EH (cell line): ENCODE measurements around the gene NETO2.

Source experiments
- DNase-seq: peaks from one replicate; pipeline ENCODE4 v3.0.0-alpha.2; 2015; ENCODE audit warnings: low read depth

Gene NETO2

DNA sequence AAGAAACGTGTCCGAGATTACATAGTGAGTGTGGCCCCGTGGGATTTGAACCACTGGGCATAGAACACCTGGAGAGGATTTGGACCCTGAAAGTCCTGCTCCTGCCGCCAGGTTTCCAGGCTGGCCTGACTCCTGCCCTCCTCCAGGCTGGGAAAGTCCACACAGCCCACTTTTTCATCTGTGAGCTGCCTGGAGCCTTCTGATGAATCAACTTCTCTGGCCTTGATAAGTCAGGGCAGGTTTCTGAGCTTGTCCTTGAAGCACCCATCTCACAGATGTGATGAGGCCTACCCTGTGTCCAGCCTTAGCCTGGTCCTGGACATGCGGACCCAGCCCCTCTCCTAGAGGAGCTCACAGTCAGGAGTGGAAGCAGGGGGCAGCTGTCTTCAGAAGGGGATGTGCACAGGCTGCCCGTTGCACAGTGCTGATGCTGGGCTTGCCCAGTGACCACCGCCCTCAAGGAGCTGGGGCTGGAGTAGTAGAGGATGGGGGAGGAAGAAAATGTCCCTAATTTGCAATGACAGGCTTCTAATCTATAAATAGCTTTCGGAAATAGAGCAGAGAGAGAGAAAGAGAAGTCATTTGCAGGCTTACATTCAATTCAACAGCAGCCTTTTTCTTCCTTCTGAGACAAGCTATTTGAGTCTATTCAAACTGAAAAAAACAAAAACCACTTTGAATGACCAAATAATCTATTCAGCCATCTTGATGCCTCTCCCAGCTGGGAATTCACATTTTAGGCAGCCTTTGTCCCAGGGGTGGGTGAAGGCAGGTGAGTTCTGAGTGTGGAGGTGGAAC, 96.8 kb downstream of the NETO2 start:
- DNase-seq: no peak

DNA sequence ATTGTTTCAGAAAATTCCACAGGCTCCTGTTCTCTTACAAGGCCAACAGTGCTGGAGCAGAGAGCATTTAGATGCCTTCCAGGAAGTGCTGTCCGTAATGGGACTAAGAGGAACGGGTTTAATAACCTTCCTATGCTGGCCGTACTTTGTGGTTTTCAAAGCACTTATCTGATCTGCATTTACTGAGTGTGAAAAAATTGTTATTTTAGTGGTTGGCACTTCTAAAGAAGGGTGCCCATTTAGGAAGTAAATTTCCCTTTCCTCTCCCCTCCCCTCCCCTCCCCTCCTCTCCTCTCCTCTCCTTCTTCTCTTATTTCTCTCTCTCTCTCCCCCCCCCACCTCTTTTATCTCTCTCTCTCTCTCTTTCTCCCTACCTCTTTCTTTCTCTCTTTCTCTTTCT, 98.3 kb downstream of the NETO2 start:
- peak; percentile 40 for DNase-seq

DNA sequence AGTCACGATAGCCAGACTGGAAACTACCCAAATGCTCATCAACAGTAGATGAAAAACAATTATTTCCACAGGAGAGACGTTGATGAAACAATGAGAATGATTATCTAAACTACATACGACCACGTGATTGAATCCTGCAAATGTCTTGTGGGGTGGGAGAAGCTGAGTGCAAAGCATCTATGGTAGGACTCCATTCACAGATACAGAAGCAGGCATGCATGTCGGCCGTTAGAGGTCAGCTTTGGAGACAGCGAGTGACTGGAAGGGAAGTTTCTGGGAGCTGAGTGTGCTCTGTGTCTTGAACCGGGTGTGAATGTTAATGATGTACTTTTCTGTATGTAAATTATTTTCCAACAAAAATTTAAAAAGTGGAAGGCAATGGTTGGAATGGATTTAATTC, 98.7 kb downstream of the NETO2 start:
- peak; percentile 49 for DNase-seq

DNA sequence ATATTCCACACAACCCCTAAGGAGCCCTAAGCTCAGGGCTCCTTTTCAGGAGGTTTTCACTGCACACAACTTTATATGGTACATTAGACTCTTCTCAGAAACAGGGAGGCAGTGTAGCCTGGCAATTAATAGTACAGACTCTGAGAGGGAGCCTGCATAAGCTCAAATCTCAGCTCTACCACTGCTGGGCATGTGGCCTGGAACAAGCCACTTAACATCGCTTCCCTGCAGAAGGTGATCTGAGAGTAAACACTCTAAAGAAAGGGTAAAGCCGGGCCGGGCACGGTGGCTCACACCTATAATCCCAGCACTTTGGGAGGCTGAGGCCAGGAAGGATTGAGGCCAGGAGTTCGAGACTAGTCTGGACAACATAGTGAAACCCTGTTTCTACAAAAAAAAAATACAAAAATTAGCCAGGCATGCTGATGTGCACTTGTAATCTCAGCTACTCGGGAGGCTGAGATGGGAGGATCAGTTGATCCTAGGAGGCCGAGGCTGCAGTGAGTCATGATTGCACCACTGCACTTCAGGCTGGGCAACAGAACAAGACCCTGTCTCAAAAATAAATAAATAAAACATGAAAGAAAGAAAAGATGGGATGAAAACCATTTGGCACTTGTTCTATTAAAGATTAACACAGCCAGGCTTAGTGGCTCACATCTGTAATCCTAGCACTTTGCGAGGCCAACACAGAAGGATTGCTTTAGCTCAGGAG, 99.6 kb downstream of the NETO2 start:
- no peak for DNase-seq

DNA sequence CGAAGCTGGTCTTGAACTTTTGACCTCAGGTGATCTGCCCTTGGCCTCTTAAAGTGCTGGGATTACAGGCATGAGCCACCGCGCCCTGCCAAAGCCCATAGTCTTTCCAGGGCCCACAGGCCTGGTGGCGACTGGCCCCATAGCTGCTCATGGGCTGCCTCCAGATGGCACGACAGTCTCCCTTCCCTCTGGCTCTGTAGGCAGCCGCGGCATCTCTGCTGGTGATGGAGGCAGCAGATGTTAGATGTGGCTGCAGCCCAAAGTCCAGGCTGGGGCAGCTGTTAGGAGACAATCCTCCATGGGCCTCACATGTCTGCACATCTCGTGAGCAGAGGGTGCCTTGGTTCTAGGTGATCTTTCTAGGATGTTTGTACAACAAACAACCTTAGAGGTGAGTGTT, 100.5 kb downstream of the NETO2 start:
- DNase-seq: no peak

DNA sequence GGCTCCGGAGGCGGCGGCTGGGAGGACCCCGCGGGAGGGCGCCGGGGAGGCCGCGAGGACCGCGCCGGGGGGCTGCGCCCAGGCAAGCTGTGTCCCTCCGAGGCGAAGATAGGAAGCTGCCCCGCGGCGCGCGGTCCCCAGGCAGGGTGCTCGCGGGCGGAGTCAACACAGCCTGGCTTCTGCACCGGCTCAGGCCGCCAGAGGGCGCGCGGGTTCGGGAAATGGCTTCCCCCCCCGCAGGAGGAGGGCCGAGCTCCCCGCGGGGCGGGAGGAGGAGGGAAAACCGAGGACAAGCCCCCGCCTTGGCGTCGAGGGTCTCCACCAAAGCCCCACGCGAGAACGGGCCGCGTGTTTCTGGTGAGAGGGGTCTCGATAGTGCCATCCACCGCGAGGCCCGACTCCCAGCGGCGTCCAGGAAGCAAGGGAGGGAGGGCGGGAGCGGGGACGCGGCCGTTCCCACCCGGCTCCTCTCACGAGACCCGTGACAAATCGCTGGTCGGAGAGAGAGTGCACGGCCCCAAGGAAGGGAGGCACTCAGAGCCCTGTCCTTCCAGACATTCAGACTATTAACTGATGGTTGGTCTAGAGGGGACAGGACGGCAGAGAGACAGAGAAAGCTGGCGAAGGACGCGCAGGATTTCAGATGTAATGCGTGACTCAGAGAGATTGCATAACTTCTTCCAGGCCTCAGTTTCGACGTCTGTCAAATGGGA, 105.8 kb downstream of the NETO2 start:
- peak; percentile 76 for DNase-seq

DNA sequence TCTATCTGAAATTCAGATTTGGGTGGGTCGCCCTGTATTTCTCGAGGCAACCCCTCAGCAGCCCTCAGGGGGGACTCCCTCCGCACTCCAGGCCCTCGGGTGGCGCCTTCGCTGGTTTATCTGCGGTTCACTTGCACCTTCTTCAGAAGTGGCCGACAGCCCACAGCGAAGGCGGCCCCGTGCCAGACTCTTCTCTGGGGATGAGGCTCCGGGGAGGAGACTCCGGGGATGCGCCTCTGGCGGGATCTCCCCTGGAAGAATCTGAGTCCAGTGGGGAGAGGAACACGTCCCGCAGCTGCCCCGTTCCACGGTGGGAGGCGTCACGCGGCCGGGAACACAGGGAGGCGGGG, 106.4 kb downstream of the NETO2 start:
- no peak for DNase-seq

DNA sequence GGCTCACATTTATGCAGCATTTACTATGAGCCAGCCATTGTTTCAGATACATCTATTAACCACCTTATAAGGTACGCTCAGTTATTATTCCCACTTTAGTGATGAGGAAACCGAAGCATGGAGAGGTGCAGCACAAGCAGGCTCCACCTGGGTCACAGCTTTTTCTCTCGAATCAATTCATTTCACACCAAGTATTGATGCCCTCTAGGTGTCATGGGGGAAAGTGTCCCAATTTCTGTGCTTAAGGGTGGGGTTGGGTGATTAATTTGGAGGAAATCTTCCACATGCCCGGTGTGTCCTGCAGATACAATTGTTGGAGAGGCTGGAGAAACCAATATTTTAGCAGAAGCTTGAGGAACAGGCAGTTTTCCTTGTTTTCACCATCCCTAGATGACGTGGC, 107.5 kb downstream of the NETO2 start:
- DNase-seq: no peak

DNA sequence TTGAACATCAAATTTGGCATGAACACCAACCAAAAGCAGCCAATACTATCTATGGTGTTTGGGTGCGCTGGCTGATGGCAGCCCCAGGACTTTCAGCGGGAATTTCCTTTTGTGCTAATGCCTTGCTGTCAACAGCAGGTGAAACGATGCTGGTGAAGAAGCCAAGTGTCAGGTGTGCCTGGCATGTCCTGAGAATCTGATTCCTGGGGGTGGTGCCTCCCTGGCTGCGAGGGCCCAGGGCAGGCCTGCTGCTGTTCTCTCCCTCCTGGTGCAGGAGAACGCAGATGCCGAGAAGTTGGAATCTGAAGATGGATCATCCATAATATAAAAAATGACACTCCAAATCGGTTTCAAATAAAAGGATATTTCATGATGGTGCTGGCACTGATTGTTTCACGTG, 108.3 kb downstream of the NETO2 start:
- DNase-seq: no peak

DNA sequence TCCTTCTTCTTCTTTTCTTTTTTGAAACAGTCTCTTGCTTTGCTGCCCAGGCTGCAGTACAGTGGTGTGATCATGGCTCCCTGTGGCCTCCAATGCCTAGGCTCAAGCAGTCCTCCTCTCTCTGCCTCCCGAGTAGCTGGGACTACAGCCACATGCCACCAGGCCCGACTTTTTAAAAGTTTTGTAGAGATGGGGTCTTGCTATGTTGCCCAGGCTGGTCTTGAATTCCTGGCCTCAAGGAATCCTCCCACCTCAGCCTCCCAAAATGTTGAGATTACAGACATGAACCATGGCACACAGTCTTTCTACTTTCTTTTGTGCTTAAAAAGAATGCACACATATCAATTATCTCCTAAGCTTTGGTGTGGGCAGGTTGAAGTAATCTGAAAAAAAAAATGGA, 109.3 kb downstream of the NETO2 start:
- DNase-seq: no peak

DNA sequence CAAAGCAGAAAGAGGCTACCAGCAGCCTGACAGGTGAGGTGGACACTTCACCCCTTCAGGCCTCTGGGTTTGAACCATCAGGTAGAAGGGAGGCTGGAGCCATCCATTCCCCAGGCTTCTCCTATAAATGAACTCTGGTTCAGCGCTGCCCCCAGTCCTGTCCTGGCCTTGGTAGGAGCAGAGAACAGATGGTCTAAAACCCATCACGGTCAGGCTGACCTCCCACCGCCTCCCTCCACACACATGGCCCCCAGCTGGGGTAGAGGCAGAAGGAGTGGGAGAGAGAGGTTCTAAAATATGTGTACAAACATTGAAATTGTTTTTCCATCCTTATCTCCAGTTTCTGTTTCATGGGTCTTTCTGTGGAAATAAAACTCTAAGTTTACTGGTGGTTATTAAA, 110.6 kb downstream of the NETO2 start:
- DNase-seq: no peak

DNA sequence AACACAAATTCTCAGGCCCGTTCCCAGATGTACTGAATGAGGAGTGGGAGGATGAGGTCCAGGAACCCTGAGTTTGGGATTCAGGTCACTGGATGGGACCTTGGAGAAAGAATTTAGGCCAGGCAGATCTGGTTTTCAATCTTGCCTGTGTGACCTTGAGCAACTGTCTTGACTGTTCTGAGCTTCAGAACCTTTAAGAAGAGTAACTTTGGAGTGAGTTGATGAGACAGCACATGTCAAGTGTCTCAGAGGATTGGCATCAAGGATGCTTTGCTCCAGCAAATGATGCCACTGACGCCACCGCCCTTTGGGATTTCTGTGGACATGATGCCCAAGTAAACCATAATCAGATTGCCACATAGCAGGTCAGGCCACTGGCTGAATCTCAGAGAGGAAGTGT, 114.0 kb downstream of the NETO2 start:
- DNase-seq: no peak

DNA sequence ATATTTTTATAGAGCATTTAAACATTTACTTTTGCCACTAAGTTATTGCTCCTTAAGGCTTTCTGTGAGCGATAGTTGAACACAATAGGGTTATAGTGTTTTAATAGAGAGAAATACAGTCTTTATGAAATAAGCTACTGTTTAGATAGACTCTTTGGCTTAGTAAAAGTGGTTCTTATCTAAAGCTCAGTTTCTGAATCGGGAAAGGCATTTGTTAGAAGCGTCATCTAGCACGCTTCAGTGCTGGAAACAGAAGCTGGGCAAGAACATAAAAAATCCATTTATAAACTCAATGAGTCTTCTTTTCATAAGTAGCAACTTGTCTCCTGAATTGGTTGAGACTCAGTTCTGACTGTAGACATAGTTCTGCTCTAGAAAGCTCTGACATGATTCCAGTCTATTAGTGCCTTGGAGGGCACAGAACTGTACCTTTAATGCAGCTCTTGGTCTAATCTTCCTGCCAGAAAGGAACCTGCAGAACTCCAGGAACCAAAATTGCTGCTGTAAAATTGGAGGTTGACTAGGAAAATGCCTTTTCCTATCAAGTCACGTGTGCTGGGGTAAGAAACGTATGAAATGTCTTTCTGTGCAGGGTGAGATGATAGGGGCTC, 114.9 kb downstream of the NETO2 start:
- no peak for DNase-seq
